Measurements from ENCODE around the gene TLR10. TPM values are rescaled to one million over a fixed set of nuclear protein-coding genes. Genes with fewer than 3 reads are reported as not detected.
A peak's percentile ranks its signal among the peaks of the same experiment; 100 is the strongest.

Gene TLR10
- total and polyA plus RNA-seq, 2 experiments from 2014 or later, result 0.14 TPM; not detected in 1

GRCh38 chr4:38730830-38731646 is 51.8 kb downstream of the TLR10 start:
- peak; percentile 94 for DNase-seq (ENCODE audit: low spot score)
- no peak overlapping the region for H3K4me2 ChIP-seq
- Mint-ChIP-seq H3K36me3 (ENCODE audit: low read depth) (peaks cover 12% of the 10 kb centered on the region), H3K9me3 (peaks cover 19% of the 10 kb centered on the region), H3K4me3 (no peak overlapping the region), H3K27me3 (ENCODE audit: insufficient read depth, low read depth, poor library complexity) (peaks cover 7% of the 10 kb centered on the region), H3K4me1 (peaks cover 12% of the 10 kb centered on the region), H3K27ac (no peak overlapping the region)
- H3F3A ChIP-seq (replicated peaks; ENCODE audit: low read depth), result no peaks in the 10 kb centered on the region
- H3K27me3 ChIP-seq (ENCODE audit: insufficient read depth), result no peaks in the 10 kb centered on the region
- peak overlapping the region; percentile 39; the same call in 1 of the 2 replicates for H2AFZ ChIP-seq
- no peak overlapping the region for H3K27ac ChIP-seq (ENCODE audit: low read depth)
- no peaks in the 10 kb centered on the region for H3K36me3 ChIP-seq (ENCODE audit: insufficient read depth)
- no peaks in the 10 kb centered on the region for H3K4me1 ChIP-seq (ENCODE audit: insufficient read depth)
- no peaks in the 10 kb centered on the region for H4K20me1 ChIP-seq (replicated peaks; ENCODE audit: insufficient read depth)
- peak; percentile 96 for ATAC-seq
- no peak for TF ChIP-seq ZNF331 (CRISPR knock-in tag; IDR thresholded peaks at IDR 0.05; ENCODE audit: low read depth)
- TF ChIP-seq JUNB (IDR thresholded peaks at IDR 0.05; ENCODE audit: unreplicated experiment), result no peak
- TF ChIP-seq NANOG (IDR thresholded peaks at IDR 0.05; ENCODE audit: borderline replicate concordance), result no peak
- TF ChIP-seq, protein P1, sequence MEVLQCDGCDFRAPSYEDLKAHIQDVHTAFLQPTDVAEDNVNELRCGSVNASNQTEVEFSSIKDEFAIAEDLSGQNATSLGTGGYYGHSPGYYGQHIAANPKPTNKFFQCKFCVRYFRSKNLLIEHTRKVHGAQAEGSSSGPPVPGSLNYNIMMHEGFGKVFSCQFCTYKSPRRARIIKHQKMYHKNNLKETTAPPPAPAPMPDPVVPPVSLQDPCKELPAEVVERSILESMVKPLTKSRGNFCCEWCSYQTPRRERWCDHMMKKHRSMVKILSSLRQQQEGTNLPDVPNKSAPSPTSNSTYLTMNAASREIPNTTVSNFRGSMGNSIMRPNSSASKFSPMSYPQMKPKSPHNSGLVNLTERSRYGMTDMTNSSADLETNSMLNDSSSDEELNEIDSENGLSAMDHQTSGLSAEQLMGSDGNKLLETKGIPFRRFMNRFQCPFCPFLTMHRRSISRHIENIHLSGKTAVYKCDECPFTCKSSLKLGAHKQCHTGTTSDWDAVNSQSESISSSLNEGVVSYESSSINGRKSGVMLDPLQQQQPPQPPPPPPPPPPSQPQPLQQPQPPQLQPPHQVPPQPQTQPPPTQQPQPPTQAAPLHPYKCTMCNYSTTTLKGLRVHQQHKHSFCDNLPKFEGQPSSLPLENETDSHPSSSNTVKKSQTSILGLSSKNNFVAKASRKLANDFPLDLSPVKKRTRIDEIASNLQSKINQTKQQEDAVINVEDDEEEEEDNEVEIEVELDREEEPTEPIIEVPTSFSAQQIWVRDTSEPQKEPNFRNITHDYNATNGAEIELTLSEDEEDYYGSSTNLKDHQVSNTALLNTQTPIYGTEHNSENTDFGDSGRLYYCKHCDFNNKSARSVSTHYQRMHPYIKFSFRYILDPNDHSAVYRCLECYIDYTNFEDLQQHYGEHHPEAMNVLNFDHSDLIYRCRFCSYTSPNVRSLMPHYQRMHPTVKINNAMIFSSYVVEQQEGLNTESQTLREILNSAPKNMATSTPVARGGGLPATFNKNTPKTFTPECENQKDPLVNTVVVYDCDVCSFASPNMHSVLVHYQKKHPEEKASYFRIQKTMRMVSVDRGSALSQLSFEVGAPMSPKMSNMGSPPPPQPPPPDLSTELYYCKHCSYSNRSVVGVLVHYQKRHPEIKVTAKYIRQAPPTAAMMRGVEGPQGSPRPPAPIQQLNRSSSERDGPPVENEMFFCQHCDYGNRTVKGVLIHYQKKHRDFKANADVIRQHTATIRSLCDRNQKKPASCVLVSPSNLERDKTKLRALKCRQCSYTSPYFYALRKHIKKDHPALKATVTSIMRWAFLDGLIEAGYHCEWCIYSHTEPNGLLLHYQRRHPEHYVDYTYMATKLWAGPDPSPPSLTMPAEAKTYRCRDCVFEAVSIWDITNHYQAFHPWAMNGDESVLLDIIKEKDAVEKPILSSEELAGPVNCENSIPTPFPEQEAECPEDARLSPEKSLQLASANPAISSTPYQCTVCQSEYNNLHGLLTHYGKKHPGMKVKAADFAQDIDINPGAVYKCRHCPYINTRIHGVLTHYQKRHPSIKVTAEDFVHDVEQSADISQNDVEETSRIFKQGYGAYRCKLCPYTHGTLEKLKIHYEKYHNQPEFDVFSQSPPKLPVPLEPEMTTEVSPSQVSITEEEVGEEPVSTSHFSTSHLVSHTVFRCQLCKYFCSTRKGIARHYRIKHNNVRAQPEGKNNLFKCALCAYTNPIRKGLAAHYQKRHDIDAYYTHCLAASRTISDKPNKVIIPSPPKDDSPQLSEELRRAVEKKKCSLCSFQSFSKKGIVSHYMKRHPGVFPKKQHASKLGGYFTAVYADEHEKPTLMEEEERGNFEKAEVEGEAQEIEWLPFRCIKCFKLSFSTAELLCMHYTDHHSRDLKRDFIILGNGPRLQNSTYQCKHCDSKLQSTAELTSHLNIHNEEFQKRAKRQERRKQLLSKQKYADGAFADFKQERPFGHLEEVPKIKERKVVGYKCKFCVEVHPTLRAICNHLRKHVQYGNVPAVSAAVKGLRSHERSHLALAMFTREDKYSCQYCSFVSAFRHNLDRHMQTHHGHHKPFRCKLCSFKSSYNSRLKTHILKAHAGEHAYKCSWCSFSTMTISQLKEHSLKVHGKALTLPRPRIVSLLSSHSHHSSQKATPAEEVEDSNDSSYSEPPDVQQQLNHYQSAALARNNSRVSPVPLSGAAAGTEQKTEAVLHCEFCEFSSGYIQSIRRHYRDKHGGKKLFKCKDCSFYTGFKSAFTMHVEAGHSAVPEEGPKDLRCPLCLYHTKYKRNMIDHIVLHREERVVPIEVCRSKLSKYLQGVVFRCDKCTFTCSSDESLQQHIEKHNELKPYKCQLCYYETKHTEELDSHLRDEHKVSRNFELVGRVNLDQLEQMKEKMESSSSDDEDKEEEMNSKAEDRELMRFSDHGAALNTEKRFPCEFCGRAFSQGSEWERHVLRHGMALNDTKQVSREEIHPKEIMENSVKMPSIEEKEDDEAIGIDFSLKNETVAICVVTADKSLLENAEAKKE (CRISPR knock-in tag; IDR thresholded peaks at IDR 0.05), result peak; percentile 9; the same call in 1 of the 2 replicates
- TF ChIP-seq CTCF (conservative IDR thresholded peaks at IDR 0.05; ENCODE audit: low read depth in 2 of 2), result peak; percentile 96 to 97
- no peak for TF ChIP-seq EZH2 (IDR thresholded peaks at IDR 0.05; ENCODE audit: low read depth, unreplicated experiment)
- no peaks in the 10 kb centered on the region for H3K79me2 ChIP-seq (replicated peaks; ENCODE audit: insufficient read depth)
- H3K9me2 ChIP-seq (ENCODE audit: insufficient read depth), result no peaks in the 10 kb centered on the region
- H3K4me3 ChIP-seq, result no peak overlapping the region
